Fibroblast of skin of back (primary cell): ENCODE data around the gene OSBPL3.

Experiments
- DNase-seq: peaks from one replicate; pipeline ENCODE4 v3.0.0-alpha.2; 2013

The OSBPL3 gene

GRCh38 chr7:24757353-24758275 lies 222.4 kb downstream of the OSBPL3 start, which contains the start of gene GSDME:
Gene GSDME (minus strand): TSS chr7:24757464. CDS start chr7:24749774, 7,690 bp downstream.
- peak; percentile 70 for DNase-seq

GRCh38 chr7:24756545-24757352 lies 223.2 kb downstream of the OSBPL3 start:
- peak; percentile 63 for DNase-seq

DNA sequence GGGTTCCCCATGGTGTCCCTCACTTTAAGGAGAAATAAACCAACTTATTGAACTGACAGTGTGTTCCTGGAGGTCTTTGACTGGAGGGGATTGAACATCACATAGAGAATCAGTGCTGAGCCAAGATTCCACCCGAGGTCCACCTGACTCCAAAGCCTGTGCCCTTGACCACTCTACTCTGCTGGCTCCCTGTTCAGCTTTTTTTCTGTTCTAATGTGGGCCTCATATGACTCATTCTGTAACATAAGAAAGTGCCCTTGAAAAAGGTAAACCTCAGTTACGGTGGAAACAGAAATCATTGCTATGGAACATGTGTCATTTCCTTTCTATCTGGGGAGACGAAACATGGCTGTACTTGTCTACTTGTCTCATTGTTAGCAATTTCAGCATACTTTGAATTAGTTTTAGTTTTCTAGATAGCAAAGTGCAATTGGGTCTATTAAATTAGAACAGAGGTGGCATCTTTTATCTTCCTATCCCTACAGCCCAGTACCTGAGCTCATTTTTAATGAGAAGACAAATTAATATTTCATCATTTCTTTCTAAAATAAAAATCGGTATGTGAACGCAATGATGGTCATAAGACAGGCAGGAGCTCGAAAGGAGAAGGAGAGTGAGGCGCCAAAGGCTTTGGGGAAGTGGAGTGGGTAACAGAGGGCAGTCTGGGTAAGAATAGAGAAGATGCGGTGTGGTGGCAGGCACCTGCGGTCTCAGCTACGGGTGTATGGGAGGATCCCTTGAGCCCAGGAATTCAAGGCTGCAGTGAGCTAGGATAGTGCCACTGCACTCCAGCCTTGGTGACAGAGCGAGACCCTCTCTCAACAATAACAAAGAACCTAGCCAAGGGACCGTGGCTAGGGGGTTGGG lies 224.2 kb downstream of the OSBPL3 start:
- peak; percentile 40 for DNase-seq

- no peak for DNase-seq
These were observed 225.0 kb downstream of the OSBPL3 start for GRCh38 chr7:24754906-24755506.

DNA sequence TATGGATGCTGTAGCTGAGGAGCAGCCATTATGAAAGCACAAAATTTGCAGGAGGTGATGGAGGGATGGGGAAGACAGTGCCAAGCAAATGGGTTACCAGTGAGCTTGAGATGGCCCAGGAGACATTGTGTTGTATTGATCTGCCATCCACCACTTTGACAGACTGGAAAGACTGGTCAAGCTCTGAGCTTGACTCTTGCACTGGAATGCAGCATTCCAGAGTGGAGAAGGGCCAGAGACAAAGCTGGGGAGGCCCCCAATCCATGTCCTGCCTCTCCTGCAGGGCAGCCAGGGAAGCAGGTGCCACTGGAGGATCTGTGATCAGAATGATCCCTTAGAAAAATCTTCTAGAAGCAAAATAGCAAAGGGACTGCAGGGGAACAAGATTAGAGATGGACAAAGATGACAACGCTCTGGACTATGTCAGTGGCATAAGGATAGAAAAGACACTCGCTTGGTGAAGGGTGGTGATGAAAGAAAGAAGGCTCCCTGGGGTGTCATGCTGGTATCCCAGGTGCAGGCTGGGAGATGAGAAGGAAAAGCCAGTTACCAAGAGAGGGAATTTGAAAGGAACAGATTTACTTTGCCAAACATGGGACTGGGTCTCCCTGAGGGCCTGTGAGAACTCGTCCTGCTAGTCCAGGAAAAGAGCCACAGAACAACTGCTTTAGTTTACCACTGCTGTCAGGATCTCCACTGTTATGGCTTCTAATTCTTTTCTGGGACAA lies 227.7 kb downstream of the OSBPL3 start:
- DNase-seq: no peak

GRCh38 chr7:24751484-24751883 lies 228.5 kb downstream of the OSBPL3 start:
- no peak for DNase-seq

- DNase-seq: no peak
These were observed 229.4 kb downstream of the OSBPL3 start for GRCh38 chr7:24750441-24751055.

DNA sequence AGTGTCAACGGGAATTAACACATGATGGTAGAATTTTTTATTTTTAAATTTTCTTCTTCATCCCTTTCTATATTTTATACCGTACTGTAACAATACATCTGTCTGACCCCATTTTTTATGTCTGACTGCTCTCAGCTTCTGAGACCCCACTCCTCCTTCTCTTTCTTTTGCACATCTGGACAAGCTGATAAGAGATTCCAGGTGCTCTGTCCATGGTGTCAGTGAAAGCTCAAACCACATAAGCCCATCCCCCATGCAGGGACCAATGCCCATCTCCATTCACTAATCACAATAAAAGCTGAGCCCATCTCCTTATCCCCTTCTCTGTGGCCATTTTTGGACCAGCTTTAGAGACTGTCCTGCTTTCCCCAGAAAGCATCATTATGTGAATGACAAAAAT lies 231.5 kb downstream of the OSBPL3 start:
- no peak for DNase-seq
